TTC549 (cell line): Measurements from ENCODE around the gene RANGRF.
"Not testable (repeated sequence)": the region's sequence is repeated elsewhere in the genome, so short reads cannot be mapped to it uniquely, and the experiment has no call there.

Experiments
- FAIRE-seq: peaks from 2 replicates; lab custom pipeline; 2012; peaks lifted over from hg19 to GRCh38; lab: Jason Lieb, UNC

Gene RANGRF

DNA sequence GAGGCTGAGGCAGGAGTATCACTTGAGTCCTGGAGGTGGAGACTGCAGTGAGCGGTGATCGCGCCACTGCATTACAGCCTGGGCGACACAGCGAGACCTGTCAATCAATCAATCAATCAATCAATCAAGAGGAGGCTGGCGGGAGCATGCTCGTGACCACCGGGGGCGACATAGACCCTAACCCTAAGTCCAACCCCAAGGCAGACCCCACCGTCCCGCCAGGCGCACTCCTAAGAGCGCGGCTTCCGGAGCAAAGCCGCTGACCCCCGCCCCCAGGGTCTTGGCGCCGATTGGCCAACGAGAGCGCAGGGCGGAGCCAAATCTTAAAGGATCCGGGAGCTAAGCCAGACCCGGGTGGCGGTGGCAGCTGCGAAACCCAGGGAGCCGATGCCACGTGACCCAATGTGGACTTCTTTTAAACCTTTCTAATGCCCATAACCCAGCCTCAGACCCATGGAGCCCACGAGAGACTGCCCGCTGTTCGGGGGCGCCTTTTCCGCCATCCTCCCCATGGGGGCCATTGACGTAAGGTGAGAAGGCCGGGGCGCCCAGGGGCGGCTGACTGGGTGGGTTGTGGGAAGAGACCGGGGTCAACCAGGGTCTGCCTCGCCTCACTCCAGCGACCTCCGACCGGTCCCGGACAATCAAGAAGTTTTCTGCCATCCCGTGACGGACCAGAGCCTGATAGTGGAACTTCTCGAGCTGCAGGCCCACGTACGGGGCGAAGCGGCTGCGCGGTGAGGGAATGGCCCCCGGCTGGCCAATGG is at the start of gene RANGRF:
Gene RANGRF, plus strand, starts transcription at position 335 of the 767 bp plus-strand sequence. Its CDS starts 119 bp downstream, at position 454.
- no peak for FAIRE-seq

GRCh38 chr17:8243827-8244226 is 44.6 kb upstream of the RANGRF start:
- FAIRE-seq: no peak

- FAIRE-seq: no peak
These were observed 43.7 kb upstream of the RANGRF start for GRCh38 chr17:8244768-8245167.

DNA sequence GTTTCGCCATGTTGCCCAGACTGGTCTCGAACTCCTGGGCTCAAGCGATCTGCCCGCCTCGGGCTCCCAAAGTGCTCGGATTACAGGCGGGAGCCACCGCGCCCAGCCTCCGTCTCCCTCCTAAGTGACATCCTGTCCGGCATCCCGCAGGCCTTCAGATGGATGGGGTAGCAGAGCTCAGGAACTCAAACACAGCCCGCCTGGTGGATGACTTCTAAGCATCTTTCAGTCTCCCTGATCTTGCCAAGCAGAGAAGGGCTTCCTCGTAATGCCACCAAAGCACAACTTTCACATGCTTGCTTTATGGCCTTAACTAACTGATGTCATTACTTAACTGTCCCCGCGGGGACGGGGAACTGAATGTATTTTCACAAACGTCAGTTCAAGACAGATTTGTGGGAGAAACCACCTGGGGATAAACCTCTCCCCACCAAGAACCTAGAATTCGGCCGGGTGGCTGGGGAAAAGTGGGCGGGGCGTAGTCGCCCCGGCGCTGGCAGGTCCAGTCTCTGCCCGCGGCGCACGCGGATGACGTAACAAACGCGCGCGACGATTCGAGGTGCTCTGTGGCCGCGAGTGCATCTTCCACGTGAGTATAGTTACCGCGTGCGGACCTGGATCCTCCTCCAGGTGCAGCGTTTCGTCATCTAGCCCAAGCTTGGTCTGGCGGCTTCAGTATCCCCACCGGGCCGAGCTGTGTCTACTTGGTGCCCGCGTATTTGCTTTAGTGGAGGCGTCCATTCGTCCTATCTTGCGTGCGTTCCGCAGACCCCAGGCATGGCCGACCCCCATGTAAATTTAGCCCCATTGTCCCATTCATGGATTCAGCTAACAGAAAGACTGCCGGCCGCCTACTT is 39.5 kb upstream of the RANGRF start, which contains the start of gene PFAS:
Gene PFAS, plus strand, starts transcription at position 539 of the 857 bp plus-strand sequence. CDS start 4,649 bp downstream, outside the sequence.
- FAIRE-seq: no peak

GRCh38 chr17:8249621-8250500 is 38.6 kb upstream of the RANGRF start:
- FAIRE-seq: no peak

DNA sequence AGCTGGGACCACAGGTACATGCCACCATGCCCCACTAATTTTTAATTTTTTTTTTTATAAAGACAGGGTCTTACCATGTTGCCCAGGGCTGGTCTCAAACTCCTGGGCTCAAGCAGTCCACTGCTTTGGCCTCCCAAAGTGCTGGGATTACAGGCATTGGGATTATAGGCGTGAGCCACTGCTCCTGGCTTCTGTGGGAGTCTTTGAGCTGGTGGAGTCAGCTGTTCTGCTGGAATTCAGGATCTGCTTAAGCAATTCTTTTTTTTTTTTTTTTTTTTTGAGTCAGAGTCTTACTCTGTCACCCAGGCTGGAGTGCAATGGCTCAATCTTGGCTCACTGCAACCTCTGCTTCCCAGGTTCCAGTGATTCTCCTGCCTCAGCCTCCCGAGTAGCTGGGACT is 37.1 kb upstream of the RANGRF start:
- not testable (repeated sequence) for FAIRE-seq

DNA sequence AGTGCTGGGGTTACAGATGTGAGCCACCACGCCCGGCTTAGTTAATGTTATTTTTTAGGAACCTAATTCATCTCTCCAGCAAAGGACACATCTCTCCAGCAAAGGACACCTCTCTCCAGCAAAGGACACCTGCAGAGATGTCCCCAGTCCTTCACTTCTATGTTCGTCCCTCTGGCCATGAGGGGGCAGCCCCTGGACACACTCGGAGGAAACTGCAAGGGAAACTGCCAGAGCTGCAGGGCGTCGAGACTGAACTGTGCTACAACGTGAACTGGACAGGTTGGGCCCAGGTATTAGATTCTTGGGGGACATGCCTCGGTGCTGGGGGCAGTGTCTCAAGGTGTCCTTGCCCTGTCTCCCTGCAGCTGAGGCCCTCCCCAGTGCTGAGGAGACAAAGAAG is 34.7 kb upstream of the RANGRF start:
- no peak for FAIRE-seq

DNA sequence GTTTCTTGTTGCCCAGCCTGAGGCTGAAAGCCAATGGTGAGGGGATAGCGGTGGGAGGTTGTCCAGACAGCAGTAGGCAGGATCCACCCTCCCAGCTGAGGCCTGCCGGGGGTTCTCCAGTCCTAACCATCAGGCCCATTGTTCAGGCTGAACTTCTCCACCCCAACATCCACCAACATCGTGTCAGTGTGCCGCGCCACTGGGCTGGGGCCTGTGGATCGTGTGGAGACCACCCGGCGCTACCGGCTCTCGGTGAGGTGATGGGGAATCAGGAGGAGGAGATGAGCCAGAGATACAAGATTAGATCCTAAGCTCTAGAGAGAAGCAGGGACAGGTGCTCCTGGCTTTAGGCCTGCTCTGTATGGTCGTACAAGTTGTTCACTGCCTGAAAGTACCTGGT is 33.6 kb upstream of the RANGRF start:
- FAIRE-seq: no peak

DNA sequence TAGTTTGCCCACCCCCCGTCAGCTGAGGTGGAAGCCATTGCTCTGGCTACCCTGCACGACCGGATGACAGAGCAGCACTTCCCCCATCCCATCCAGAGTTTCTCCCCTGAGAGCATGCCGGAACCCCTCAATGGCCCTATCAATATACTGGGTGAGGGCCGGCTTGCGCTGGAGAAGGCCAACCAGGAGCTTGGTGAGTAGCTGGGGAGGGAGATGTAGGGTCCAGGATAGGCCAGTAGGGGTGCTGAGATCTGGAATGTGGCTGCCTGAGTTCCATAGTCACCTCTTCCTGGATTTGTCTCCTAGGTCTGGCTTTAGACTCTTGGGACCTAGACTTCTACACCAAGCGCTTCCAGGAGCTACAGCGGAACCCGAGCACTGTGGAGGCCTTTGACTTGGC is 33.0 kb upstream of the RANGRF start:
- FAIRE-seq: no peak

GRCh38 chr17:8256291-8256690 is 32.2 kb upstream of the RANGRF start:
- FAIRE-seq: no peak

DNA sequence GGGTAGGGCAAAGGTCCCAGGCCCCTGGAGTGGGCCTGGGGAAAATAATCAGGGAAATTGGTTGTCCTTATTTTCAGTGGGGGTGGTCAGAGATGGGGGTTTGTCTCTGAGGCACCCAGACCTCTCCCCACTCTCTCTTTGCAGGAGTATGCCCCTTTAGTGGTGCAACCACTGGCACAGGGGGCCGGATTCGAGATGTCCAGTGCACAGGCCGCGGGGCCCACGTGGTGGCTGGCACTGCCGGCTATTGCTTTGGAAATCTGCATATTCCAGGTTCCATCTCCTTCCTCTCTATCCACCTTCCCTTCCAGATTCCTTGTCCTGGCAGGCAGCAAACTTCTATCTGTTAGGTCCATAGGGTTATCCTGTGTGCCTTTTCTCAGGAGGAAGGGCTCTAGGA is 31.8 kb upstream of the RANGRF start:
- no peak for FAIRE-seq

DNA sequence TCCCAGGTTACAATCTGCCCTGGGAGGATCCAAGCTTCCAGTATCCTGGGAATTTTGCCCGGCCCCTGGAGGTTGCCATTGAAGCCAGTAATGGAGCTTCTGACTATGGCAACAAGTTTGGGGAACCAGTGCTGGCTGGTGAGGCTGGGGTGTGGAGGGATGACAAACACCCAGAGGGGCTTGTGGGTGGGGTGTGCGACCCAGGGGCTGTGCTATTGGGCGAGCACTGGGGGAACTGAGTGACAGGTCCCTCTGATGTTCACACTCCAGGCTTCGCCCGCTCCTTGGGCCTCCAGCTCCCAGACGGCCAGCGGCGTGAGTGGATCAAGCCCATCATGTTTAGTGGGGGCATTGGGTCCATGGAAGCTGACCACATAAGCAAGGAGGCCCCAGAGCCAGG is 30.7 kb upstream of the RANGRF start:
- no peak for FAIRE-seq

GRCh38 chr17:8264320-8264719 is 24.1 kb upstream of the RANGRF start:
- FAIRE-seq: no peak

GRCh38 chr17:8264836-8265542 is 23.5 kb upstream of the RANGRF start:
- FAIRE-seq: no peak

- no peak for FAIRE-seq
These were observed 21.6 kb upstream of the RANGRF start for GRCh38 chr17:8266648-8267479.

DNA sequence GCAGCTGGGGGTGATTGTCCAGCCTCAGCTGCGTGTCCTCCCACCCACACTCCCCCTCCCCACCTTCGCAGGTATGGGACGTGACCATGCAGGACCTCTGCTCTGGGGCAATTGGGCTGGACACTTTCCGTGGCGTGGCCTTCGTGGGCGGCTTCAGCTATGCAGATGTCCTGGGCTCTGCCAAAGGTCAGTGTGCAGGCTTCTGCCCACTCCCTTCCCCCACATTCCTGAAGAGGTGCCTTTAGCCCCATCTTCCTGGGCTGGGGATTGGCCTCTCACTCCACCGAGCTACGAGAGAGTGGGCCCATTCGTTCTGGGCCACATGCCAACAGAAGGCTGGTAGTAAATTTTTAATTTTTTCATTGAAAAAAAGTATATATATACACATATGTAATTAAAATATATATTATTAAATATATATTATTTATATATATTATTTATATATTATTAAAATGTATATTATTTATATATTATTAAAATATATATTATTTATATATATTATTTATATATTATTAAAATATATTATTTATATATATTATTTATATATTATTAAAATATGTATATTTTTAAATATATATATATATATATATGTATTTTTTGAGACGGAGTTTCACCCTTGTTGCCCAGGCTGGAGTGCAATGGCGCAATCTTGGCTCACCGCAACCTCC is 20.9 kb upstream of the RANGRF start:
- peak; percentile 83 for FAIRE-seq

GRCh38 chr17:8268550-8269298 is 19.7 kb upstream of the RANGRF start:
- no peak for FAIRE-seq

DNA sequence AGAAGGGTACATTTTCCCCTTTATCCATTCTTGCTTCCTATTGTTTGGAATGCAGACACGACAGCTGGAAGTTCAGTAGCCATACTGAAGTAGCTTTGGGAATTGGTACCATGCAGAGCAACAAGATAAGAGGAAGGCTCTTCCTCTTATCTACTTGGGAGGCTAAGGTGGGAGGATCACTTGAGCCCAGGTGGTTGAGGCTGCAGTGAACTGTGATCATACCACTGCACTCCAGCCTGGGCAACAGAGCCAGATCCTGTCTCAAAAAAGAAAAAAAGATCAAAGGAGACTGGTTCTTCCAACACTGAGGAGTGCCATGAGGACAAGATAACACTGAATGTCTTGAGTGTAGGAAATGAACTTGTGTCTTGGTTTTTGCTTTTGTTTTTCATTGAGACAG is 16.0 kb upstream of the RANGRF start:
- FAIRE-seq: no peak

GRCh38 chr17:8273884-8274444 is 14.5 kb upstream of the RANGRF start:
- no peak for FAIRE-seq
